ENCODE results near the gene PTPA.

The PTPA gene

GRCh38 chr9:129174724-129175514 lies 63.7 kb downstream of the PTPA start:
- TF ChIP-seq TAF1 (IDR thresholded peaks at IDR 0.05; ENCODE audit: borderline replicate concordance, insufficient read depth, low read length) = no peak
- peak; percentile 14 for TF ChIP-seq POLR2AphosphoS5 (IDR thresholded peaks at IDR 0.05; ENCODE audit: low read depth, low read length)

DNA sequence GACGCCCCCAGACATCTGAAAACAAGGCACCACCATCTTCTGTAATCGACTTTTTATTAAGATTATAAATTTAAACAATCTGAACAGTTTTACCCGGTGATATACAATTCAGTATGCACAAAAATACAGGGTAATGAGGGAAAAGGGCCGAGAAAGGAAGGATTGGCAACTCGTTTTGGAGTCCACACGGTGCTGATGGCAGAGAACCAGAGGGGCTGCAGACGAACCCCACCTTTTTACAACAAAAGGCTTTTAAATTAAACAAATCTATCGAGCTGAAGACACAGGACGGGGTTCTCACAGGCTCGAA lies 64.3 kb downstream of the PTPA start:
- TF ChIP-seq REST (IDR thresholded peaks at IDR 0.05; ENCODE audit: insufficient read depth in 1 of 2, low read depth in 2 of 2, low read length in 2 of 2) (no peak), POLR2AphosphoS5 (IDR thresholded peaks at IDR 0.05; ENCODE audit: low read depth, low read length) (no peak), TAF1 (IDR thresholded peaks at IDR 0.05; ENCODE audit: borderline replicate concordance, insufficient read depth, low read length) (no peak), FOXP2 (optimal IDR thresholded peaks at IDR 0.05; ENCODE audit: borderline replicate concordance, extremely low read depth, extremely low read length, insufficient read depth) (no peak), SIN3A (IDR thresholded peaks at IDR 0.05; ENCODE audit: borderline replicate concordance, insufficient read depth, low read length) (no peak)

DNA sequence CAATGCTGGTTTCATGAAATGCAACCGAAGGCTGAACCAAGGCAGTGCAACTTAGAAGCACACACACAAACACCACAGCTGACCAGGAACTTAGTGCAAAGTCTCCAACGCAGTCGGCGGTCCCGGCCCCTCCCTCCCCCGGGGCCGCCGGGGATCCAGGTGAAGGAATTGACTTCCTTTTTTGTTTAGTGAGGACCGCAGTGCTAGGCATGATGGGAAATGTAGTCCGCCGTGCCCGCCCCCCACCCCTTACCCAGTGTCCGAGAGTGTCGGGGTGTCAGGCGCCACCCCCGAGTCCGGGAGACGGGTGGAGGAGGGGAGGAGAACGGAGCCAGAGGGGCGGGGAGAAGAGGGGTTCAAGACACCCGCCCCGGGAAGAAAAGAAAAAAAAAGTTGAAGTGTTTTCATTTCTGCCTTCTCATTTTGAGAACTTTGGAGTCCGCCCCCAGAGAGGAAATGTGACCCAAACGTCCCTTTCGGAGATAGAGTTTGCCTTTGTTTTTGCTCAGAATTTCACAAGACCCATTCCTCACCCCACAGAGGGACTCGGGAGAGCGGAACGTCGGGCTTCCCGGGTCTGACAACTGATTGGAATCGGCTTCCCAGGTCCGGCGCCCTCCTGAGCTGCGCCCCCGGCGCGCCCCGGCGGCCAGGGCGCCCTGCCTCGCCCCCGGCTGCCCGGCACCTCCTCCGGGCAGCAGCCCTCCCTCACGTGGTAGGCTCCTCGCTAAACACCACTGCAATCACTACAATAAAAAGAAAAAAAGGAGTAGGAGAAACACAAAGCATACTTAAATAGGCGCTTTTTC lies 64.8 kb downstream of the PTPA start:
- TF ChIP-seq FOXP2 (optimal IDR thresholded peaks at IDR 0.05; ENCODE audit: borderline replicate concordance, extremely low read depth, extremely low read length, insufficient read depth) = no peak
- TF ChIP-seq POLR2AphosphoS5 (IDR thresholded peaks at IDR 0.05; ENCODE audit: low read depth, low read length) = 0 out of 2 replicates have a peak, but pooled peaks have one; percentile 38

- TF ChIP-seq SIN3A (IDR thresholded peaks at IDR 0.05; ENCODE audit: borderline replicate concordance, insufficient read depth, low read length) (no peak), TAF1 (IDR thresholded peaks at IDR 0.05; ENCODE audit: borderline replicate concordance, insufficient read depth, low read length) (no peak), REST (IDR thresholded peaks at IDR 0.05; ENCODE audit: insufficient read depth in 1 of 2, low read depth in 2 of 2, low read length in 2 of 2) (no peak), FOXP2 (optimal IDR thresholded peaks at IDR 0.05; ENCODE audit: borderline replicate concordance, extremely low read depth, extremely low read length, insufficient read depth) (no peak), POLR2AphosphoS5 (IDR thresholded peaks at IDR 0.05; ENCODE audit: low read depth, low read length) (no peak)
Measured at GRCh38 chr9:129176701-129177442, 65.7 kb downstream of the PTPA start.

DNA sequence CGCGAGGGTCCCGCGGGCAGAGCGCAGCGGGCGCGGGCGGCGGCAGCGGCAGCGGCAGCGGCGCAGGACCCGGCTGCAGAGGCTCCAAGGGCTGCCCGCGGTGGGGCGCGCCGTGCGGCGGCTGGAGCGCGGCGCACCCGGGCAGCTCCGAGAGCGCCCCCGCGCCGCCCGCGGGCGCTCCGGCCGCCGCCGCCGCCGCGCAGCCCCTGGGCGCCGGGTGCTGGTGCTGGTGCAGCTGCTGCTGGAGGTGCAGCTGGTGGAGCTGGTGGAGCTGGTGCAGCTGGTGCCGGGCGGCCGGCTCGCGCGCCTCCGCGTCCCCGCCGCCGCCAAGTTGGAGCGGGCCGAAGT lies 66.2 kb downstream of the PTPA start:
- no peak for TF ChIP-seq TAF1 (IDR thresholded peaks at IDR 0.05; ENCODE audit: borderline replicate concordance, insufficient read depth, low read length)
- TF ChIP-seq SIN3A (IDR thresholded peaks at IDR 0.05; ENCODE audit: borderline replicate concordance, insufficient read depth, low read length) = no peak
- no peak for TF ChIP-seq FOXP2 (optimal IDR thresholded peaks at IDR 0.05; ENCODE audit: borderline replicate concordance, extremely low read depth, extremely low read length, insufficient read depth)
- TF ChIP-seq POLR2AphosphoS5 (IDR thresholded peaks at IDR 0.05; ENCODE audit: low read depth, low read length) = no peak
- no peak for TF ChIP-seq REST (IDR thresholded peaks at IDR 0.05; ENCODE audit: insufficient read depth in 1 of 2, low read depth in 2 of 2, low read length in 2 of 2)
